Ovary (tissue), 3 donors: Measurements from ENCODE around the gene ZNF844.

Experiments used
- EP300 ChIP-seq: sonication (generic); formaldehyde crosslinking; IDR thresholded peaks from one replicate; pipeline ENCODE4 v1.6.1; 2017; ENCODE audit warnings: antibody characterized with exemption
- POLR2A ChIP-seq: fragments of 450-650 bp; IDR thresholded peaks from one replicate; pipeline ENCODE4 v1.6.1; 2017; ENCODE audit warnings: antibody characterized with exemption, mild to moderate bottlenecking, moderate library complexity
- TF ChIP-seq, protein P1 (sequence below), 3 donors: fragments of 450-650 bp in 2 of 3; fragments of 200-600 bp in 1 of 3; IDR thresholded peaks; one replicate each; pipeline versions ENCODE4 v1.5.1 to v1.8.0; 2016 to 2022; ENCODE audit warnings: antibody characterized with exemption in 3 of 3, mild to moderate bottlenecking in 1 of 3
- donor health status: DM: no; HTN: no; CAD: no.

DNA sequence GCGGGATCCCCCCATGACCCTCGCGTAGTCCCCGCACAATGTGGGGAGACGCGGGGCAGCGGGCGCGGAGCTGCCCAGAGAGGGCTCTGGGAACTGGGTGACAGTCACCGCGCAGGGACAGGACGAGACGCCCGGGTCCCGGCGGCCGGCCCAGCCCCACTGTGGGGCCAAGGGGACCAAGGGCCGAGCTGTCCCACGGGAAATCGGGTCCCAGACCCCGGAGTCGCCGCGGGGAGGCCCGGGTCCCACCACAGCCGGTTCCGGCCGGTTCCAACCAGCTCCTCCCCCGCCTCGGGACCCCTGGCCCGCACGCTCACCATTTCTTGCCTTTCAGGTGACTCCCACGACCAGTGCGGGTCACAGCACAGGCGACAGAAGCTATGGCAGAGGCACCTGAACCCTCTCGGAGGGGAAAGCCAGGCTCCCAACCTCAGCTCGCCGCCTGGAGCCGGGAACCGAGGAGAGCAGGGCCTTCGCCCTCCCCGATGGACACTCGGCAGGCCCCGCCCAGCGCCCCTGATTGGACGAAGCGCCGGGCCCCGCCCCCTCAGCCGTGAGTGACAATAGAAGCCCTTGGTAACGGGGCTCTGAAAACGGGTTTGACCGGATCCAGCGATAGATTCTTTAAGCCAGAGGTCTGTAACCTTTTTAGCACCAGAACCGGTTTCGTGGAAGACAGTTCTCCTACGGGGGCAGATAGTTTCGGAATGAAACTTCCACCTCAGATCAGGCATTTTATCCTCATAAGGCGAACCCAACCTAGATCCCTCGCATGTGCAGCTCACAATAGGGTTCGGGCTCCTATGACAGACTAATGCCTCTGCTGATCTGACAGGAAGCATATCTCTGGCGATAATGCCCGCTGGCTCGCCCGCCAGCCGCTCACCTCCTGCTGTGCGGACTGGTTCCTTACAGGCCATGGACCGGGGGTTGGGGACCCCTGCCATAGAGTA lies 29.0 kb upstream of the ZNF844 start, which contains the start of gene ZNF433:
- TF ChIP-seq, protein P1, sequence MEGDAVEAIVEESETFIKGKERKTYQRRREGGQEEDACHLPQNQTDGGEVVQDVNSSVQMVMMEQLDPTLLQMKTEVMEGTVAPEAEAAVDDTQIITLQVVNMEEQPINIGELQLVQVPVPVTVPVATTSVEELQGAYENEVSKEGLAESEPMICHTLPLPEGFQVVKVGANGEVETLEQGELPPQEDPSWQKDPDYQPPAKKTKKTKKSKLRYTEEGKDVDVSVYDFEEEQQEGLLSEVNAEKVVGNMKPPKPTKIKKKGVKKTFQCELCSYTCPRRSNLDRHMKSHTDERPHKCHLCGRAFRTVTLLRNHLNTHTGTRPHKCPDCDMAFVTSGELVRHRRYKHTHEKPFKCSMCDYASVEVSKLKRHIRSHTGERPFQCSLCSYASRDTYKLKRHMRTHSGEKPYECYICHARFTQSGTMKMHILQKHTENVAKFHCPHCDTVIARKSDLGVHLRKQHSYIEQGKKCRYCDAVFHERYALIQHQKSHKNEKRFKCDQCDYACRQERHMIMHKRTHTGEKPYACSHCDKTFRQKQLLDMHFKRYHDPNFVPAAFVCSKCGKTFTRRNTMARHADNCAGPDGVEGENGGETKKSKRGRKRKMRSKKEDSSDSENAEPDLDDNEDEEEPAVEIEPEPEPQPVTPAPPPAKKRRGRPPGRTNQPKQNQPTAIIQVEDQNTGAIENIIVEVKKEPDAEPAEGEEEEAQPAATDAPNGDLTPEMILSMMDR (IDR thresholded peaks at IDR 0.05): no peak
- TF ChIP-seq POLR2A (peak; percentile 65), EP300 (no peak)
